ENCODE measurements around the gene ENGASE. TPM values are rescaled to one million over a fixed set of nuclear protein-coding genes. Genes with fewer than 3 reads are reported as not detected.

ENGASE gene
- total and polyA plus RNA-seq, 2 donors (not counting 1 experiment from before 2014, with no cell fraction given), result 3.6 to 14.9 TPM

- DNase-seq (ENCODE audit: low read depth in 2 of 2), result no peak
- H3K27ac ChIP-seq (ENCODE audit: insufficient read depth, low read length), result no peak overlapping the region
- H3K36me3 ChIP-seq (ENCODE audit: control insufficient read depth, insufficient read depth, low read length), result no peaks in the 10 kb centered on the region
- H2AFZ ChIP-seq (ENCODE audit: low read length), result no peak overlapping the region
- H3K4me2 ChIP-seq (ENCODE audit: extremely low read depth, insufficient read depth, low read length), result no peak overlapping the region
- H3K79me2 ChIP-seq (ENCODE audit: control insufficient read depth, insufficient read depth, low read length), result no peaks in the 10 kb centered on the region
- H3K9me3 ChIP-seq (ENCODE audit: control insufficient read depth, insufficient read depth, low read depth, low read length), result no peaks in the 10 kb centered on the region
- no peak overlapping the region for H3K9ac ChIP-seq (ENCODE audit: insufficient read depth, low read length)
- H3K4me3 ChIP-seq (replicated peaks in 1 of 4; ENCODE audit: control extremely low read depth in 1 of 4, insufficient read depth in 1 of 4, low read depth in 3 of 4, low read length in 4 of 4), result no peak overlapping the region
- peaks cover 2% of the 10 kb centered on the region for H3K27me3 ChIP-seq (ENCODE audit: control insufficient read depth, insufficient read depth, low read length)
- H4K20me1 ChIP-seq (ENCODE audit: control insufficient read depth, extremely low read depth, insufficient read depth, low read length), result no peaks in the 10 kb centered on the region
- no peaks in the 10 kb centered on the region for H3K4me1 ChIP-seq (ENCODE audit: control insufficient read depth, extremely low read depth, insufficient read depth, low read length)
- TF ChIP-seq CTCF (conservative IDR thresholded peaks at IDR 0.05 in 1 of 2, IDR thresholded peaks at IDR 0.05 in 1 of 2; ENCODE audit: low read depth in 1 of 2, low read length in 2 of 2), result no peak
- TF ChIP-seq EZH2 (IDR thresholded peaks at IDR 0.05; ENCODE audit: low read length, missing control alignments), result no peak
Measured at GRCh38 chr17:79091226-79091670, 16.6 kb downstream of the ENGASE start.

GRCh38 chr17:79092567-79092966 lies 17.9 kb downstream of the ENGASE start:
- Histone ChIP-seq H4K20me1 (ENCODE audit: control insufficient read depth, extremely low read depth, insufficient read depth, low read length) (no peaks in the 10 kb centered on the region), H3K9ac (ENCODE audit: insufficient read depth, low read length) (no peak overlapping the region), H3K79me2 (ENCODE audit: control insufficient read depth, insufficient read depth, low read length) (no peaks in the 10 kb centered on the region), H3K27ac (ENCODE audit: insufficient read depth, low read length) (no peak overlapping the region), H3K4me1 (ENCODE audit: control insufficient read depth, extremely low read depth, insufficient read depth, low read length) (no peaks in the 10 kb centered on the region), H3K36me3 (ENCODE audit: control insufficient read depth, insufficient read depth, low read length) (no peaks in the 10 kb centered on the region), H3K4me3 (replicated peaks in 1 of 4; ENCODE audit: control extremely low read depth in 1 of 4, insufficient read depth in 1 of 4, low read depth in 3 of 4, low read length in 4 of 4) (no peak overlapping the region), H3K9me3 (ENCODE audit: control insufficient read depth, insufficient read depth, low read depth, low read length) (no peaks in the 10 kb centered on the region), H2AFZ (ENCODE audit: low read length) (no peak overlapping the region), H3K27me3 (ENCODE audit: control insufficient read depth, insufficient read depth, low read length) (peaks cover 3% of the 10 kb centered on the region), H3K4me2 (ENCODE audit: extremely low read depth, insufficient read depth, low read length) (no peak overlapping the region)
- TF ChIP-seq EZH2 (IDR thresholded peaks at IDR 0.05; ENCODE audit: low read length, missing control alignments), result no peak
- no peak for DNase-seq (ENCODE audit: low read depth in 2 of 2)

GRCh38 chr17:79093270-79093669 lies 18.6 kb downstream of the ENGASE start:
- H4K20me1 ChIP-seq (ENCODE audit: control insufficient read depth, extremely low read depth, insufficient read depth, low read length), result no peaks in the 10 kb centered on the region
- no peaks in the 10 kb centered on the region for H3K9me3 ChIP-seq (ENCODE audit: control insufficient read depth, insufficient read depth, low read depth, low read length)
- H2AFZ ChIP-seq (ENCODE audit: low read length), result no peak overlapping the region
- no peak for DNase-seq (ENCODE audit: low read depth in 2 of 2)
- H3K9ac ChIP-seq (ENCODE audit: insufficient read depth, low read length), result no peak overlapping the region
- TF ChIP-seq EZH2 (IDR thresholded peaks at IDR 0.05; ENCODE audit: low read length, missing control alignments) (no peak), CTCF (conservative IDR thresholded peaks at IDR 0.05 in 1 of 2, IDR thresholded peaks at IDR 0.05 in 1 of 2; ENCODE audit: low read depth in 1 of 2, low read length in 2 of 2) (no peak)
- H3K4me3 ChIP-seq (replicated peaks in 1 of 4; ENCODE audit: control extremely low read depth in 1 of 4, insufficient read depth in 1 of 4, low read depth in 3 of 4, low read length in 4 of 4), result no peak overlapping the region
- H3K4me1 ChIP-seq (ENCODE audit: control insufficient read depth, extremely low read depth, insufficient read depth, low read length), result no peaks in the 10 kb centered on the region
- no peak overlapping the region for H3K27ac ChIP-seq (ENCODE audit: insufficient read depth, low read length)
- no peaks in the 10 kb centered on the region for H3K79me2 ChIP-seq (ENCODE audit: control insufficient read depth, insufficient read depth, low read length)
- no peaks in the 10 kb centered on the region for H3K36me3 ChIP-seq (ENCODE audit: control insufficient read depth, insufficient read depth, low read length)
- no peak overlapping the region for H3K4me2 ChIP-seq (ENCODE audit: extremely low read depth, insufficient read depth, low read length)
- H3K27me3 ChIP-seq (ENCODE audit: control insufficient read depth, insufficient read depth, low read length), result peaks cover 10% of the 10 kb centered on the region
